OCI-M2 (cell line): ENCODE data around the gene SLC46A3.
"Not testable (repeated sequence)": the region's sequence is repeated elsewhere in the genome, so short reads cannot be mapped to it uniquely, and the experiment has no call there.

ENCODE experiments used
- DNase-seq: peaks from one replicate; lab custom pipeline; 2025; ENCODE audit not compliant: unreplicated experiment; lab: John Stamatoyannopoulos, UW

The SLC46A3 gene

GRCh38 chr13:28734906-28735305 is 16.1 kb upstream of the SLC46A3 start:
- DNase-seq = no peak

GRCh38 chr13:28730762-28731161 is 12.0 kb upstream of the SLC46A3 start:
- DNase-seq = no peak

- DNase-seq = no peak
Observed at GRCh38 chr13:28729541-28729940, 10.8 kb upstream of the SLC46A3 start.

- DNase-seq = no peak
Observed at GRCh38 chr13:28728642-28729041, 9.9 kb upstream of the SLC46A3 start.

- no peak for DNase-seq
Observed at GRCh38 chr13:28725046-28725610, 6.4 kb upstream of the SLC46A3 start.

GRCh38 chr13:28723806-28724205 is 5.0 kb upstream of the SLC46A3 start:
- no peak for DNase-seq

GRCh38 chr13:28719227-28720055 is 671 bp upstream of the SLC46A3 start:
- DNase-seq = no peak

- no peak for DNase-seq
Observed at GRCh38 chr13:28718196-28718542, 601 bp downstream of the SLC46A3 start.

GRCh38 chr13:28717170-28717569 is 1.6 kb downstream of the SLC46A3 start:
- DNase-seq = no peak

- no peak for DNase-seq
Observed at GRCh38 chr13:28716511-28716910, 2.3 kb downstream of the SLC46A3 start.

- no peak for DNase-seq
Observed at GRCh38 chr13:28714651-28715050, 4.1 kb downstream of the SLC46A3 start.

- DNase-seq = no peak
Observed at GRCh38 chr13:28710161-28710560, 8.6 kb downstream of the SLC46A3 start.

- DNase-seq = no peak
Observed at GRCh38 chr13:28707629-28708427, 10.9 kb downstream of the SLC46A3 start.

GRCh38 chr13:28705461-28706083 is 13.2 kb downstream of the SLC46A3 start:
- no peak for DNase-seq

- DNase-seq = no peak
Observed at GRCh38 chr13:28704919-28705318, 13.9 kb downstream of the SLC46A3 start.

GRCh38 chr13:28704282-28704681 is 14.5 kb downstream of the SLC46A3 start:
- DNase-seq = no peak

GRCh38 chr13:28699246-28699645 is 19.5 kb downstream of the SLC46A3 start:
- no peak for DNase-seq

- DNase-seq = no peak
Observed at GRCh38 chr13:28697441-28697840, 21.3 kb downstream of the SLC46A3 start.

- DNase-seq = not testable (repeated sequence)
Observed at GRCh38 chr13:28693605-28694491, 24.9 kb downstream of the SLC46A3 start.

- no peak for DNase-seq
Observed at GRCh38 chr13:28685892-28686291, 32.9 kb downstream of the SLC46A3 start.

GRCh38 chr13:28685114-28685513 is 33.7 kb downstream of the SLC46A3 start:
- no peak for DNase-seq
